GM21786 (cell line): Measurements from ENCODE around the gene TSC22D1.

Experiments used
- ATAC-seq: cut with Tn5 transposase; IDR thresholded peaks from one replicate; pipeline ENCODE4 v1.9.1; 2021; ENCODE audit not compliant: unreplicated experiment

TSC22D1 gene

GRCh38 chr13:44455769-44456168, 120.4 kb downstream of the TSC22D1 start:
- ATAC-seq, result no peak

- ATAC-seq, result no peak
These were observed 122.2 kb downstream of the TSC22D1 start for GRCh38 chr13:44453881-44454280.

- no peak for ATAC-seq
These were observed 123.1 kb downstream of the TSC22D1 start for GRCh38 chr13:44453069-44453468.

GRCh38 chr13:44452418-44452817, 123.7 kb downstream of the TSC22D1 start:
- ATAC-seq, result no peak

GRCh38 chr13:44451651-44452050, 124.5 kb downstream of the TSC22D1 start:
- no peak for ATAC-seq

- ATAC-seq, result no peak
These were observed 125.0 kb downstream of the TSC22D1 start for GRCh38 chr13:44451126-44451525.

- ATAC-seq, result no peak
These were observed 125.9 kb downstream of the TSC22D1 start for GRCh38 chr13:44449999-44450821.

- no peak for ATAC-seq
These were observed 127.3 kb downstream of the TSC22D1 start for GRCh38 chr13:44448875-44449274.

- no peak for ATAC-seq
These were observed 127.8 kb downstream of the TSC22D1 start for GRCh38 chr13:44448373-44448772.

GRCh38 chr13:44447783-44448321, 128.3 kb downstream of the TSC22D1 start:
- ATAC-seq, result no peak

- ATAC-seq, result no peak
These were observed 136.0 kb downstream of the TSC22D1 start for GRCh38 chr13:44440046-44440608.

- no peak for ATAC-seq
These were observed 136.6 kb downstream of the TSC22D1 start for GRCh38 chr13:44439452-44440024.

- ATAC-seq, result no peak
These were observed 137.9 kb downstream of the TSC22D1 start for GRCh38 chr13:44438234-44438579.

- no peak for ATAC-seq
These were observed 138.5 kb downstream of the TSC22D1 start for GRCh38 chr13:44437356-44438233.

GRCh38 chr13:44436589-44437337, 139.4 kb downstream of the TSC22D1 start:
- no peak for ATAC-seq

- no peak for ATAC-seq
These were observed 140.1 kb downstream of the TSC22D1 start for GRCh38 chr13:44435919-44436510.

- peak; percentile 68 for ATAC-seq
These were observed 140.8 kb downstream of the TSC22D1 start for GRCh38 chr13:44435142-44435918.

GRCh38 chr13:44434766-44435141, 141.4 kb downstream of the TSC22D1 start:
- no peak for ATAC-seq
